HT1080 (cell line): ENCODE measurements around the gene C9orf78. TPM values are rescaled to one million over a fixed set of nuclear protein-coding genes. Genes with fewer than 3 reads are reported as not detected.

Experiments
- small RNA-seq: library from RNA; depleted of rRNA; stranded (forward); fragments of <200 nt; gene quantifications from one replicate; pipeline ENCODE3, GENCODE V24; 2014
- total RNA-seq: library from RNA; depleted of rRNA; stranded (reverse); fragments of >200 nt; shearing (Covaris generic); gene quantifications from 2 replicates; pipeline ENCODE4 v1.2.3, GENCODE V29; 2014; rRNA removed

Gene C9orf78
- total RNA-seq, 1 experiment from 2014 or later, result 101 TPM

Small RNAs within 50 kb of the gene (small RNA-seq; reads per million reads assigned to genes)
- not detected for gene MIR6855

Other genes starting within 250 kb of the C9orf78 start
- not detected in 2 replicates for gene C9orf50, start 214.2 kb downstream of the C9orf78 start, total RNA-seq
- 65.9 and 66.4 TPM in 2 replicates for gene NTMT1, start 209.1 kb downstream of the C9orf78 start, total RNA-seq
- 28.7 and 31.6 TPM in 2 replicates for gene ASB6, start 193.1 kb downstream of the C9orf78 start, total RNA-seq
- not detected in 2 replicates for gene PRRX2, start 169.6 kb downstream of the C9orf78 start, total RNA-seq
- gene PTGES, start 82.2 kb downstream of the C9orf78 start, total RNA-seq, result 0.10 and 0.18 TPM in 2 replicates
- gene TOR1B, start 32.1 kb downstream of the C9orf78 start, total RNA-seq, result 34.3 and 39.1 TPM in 2 replicates
- 55.1 and 75.2 TPM in 2 replicates for gene TOR1A, start 11.1 kb downstream of the C9orf78 start, total RNA-seq
- gene USP20, start 183 bp upstream of the C9orf78 start, total RNA-seq, result 5.9 and 7.5 TPM in 2 replicates
- 13.5 and 18.4 TPM in 2 replicates for gene FNBP1, start 207.9 kb upstream of the C9orf78 start, total RNA-seq
- gene GPR107, start 218.6 kb upstream of the C9orf78 start, total RNA-seq, result 13.6 and 155 TPM in 2 replicates